ENCODE results near the gene DRGX.
A peak's percentile ranks its signal among the peaks of the same experiment; 100 is the strongest.

The DRGX gene

DNA sequence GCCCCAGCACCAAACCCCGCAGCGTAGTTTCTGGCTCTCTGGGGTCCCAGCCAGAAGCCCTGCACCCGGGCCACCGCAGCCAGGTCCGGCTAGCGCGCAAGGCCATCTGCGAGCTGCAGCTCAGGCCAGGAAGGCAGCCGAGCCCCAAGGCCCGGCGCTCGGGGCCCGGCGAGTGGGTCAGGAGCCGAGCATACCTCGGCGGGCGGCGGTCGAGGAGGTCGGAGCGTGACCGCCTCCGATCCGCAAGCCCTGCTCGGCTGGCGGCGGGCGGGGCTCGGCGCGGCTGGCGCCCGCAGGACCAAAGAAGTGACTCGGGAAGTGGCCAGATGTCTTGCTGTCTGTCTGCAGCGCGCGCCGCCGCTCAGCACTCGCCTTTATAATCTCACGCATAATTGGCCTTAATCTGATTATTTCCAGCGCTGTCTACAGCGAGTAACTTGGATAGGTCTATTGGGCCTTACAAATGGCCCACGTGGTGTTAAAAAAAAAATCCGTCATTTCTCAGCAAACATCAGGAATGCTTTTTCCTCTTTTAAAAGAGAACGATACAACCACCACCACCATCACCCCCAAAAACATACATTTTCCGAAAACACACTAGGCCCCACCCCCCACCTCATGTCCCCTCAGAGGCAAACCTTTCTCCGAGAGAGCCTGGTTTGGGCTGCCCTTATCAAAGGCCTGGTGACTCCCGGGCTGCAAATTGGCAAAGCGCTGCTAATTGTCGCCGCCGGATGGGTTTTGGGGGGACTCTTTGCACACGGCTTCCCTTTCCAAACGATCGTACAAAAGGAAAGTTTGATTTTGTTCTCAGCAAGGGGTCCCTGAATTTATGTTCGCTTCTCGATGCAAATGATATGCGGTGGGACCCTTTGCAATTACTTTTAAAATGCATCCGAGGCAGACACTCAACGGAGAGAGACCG, at the start of gene DRGX:
DRGX (minus strand) TSS at position 349 of the 925 bp plus-strand sequence. CDS start 649 bp downstream, outside the sequence.
- DNase-seq: no peak

- DNase-seq: no peak
These were observed 48.5 kb upstream of the DRGX start for GRCh38 chr10:49444349-49444748.

- DNase-seq: no peak
These were observed 47.0 kb upstream of the DRGX start for GRCh38 chr10:49442863-49443262.

DNA sequence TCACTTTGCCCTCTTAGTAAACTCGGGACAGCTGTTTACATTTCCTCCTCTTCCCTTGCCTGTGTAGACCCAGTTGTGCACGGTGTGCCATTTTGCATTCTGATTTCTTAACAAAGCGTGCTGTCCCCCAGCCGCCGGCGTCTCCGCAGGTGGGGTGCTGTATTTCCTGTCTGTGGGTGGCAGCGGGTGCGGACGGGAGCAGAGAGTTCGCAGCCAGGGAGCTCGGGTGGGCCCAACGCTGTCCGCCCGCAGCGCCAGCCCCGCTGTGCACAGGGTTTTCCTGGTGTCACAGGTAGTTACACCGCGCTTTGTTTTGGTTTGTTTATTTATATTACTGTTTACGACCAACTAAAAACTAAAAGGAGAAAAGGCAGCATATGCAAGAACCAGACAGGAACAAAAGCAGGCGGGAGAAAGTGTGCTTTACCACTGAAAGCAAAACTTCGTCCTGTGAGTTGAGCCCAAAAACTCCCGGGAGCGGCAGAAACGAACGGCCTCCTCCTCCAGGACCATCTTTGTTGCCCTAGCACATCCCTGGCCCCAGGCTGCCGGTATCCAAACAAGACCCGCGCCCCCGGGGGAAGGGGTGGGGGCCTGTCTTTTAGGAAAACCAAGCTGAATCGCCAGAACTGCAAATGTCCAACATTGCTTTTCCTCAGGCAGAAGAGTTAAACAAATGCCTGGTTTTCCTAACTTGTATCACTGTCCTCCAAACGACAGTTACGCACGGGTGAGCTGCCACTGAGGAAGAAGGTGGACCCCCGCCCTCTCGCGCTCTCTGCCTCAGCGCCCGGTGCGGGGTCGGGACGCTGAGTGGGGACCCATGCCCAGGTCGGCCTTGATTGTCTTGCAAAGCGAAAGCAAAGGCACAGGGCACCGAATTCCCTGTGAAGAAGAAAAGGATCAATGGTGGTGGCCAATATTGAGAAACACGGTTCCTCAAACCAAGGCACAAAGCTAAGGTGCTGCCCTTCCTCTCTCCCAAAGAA, 45.9 kb upstream of the DRGX start:
- DNase-seq: no peak

- peak; percentile 2 for DNase-seq
These were observed 39.3 kb upstream of the DRGX start for GRCh38 chr10:49435225-49435624.

GRCh38 chr10:49433069-49433468, 37.2 kb upstream of the DRGX start:
- no peak for DNase-seq

GRCh38 chr10:49431426-49431825, 35.5 kb upstream of the DRGX start:
- DNase-seq: no peak

DNA sequence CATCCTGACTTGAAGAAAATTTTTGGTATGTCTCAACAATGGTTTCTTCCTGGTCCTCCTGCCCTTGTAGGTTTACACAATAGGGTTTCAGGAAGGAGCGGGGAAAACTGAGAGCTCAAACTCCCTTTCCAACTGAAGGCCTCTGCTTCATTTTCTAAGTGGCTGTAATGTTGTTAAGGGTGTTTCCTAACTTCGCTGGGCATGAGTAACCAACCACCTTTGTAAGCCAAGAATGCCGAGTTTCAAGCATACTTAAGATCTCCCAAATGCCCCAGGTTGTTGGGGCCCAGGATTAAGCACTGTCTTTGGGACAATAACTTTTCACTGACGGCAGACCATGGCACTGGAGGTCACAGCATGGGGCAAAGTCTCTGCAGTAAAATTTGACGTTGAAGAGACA, 33.6 kb upstream of the DRGX start:
- no peak for DNase-seq

GRCh38 chr10:49426490-49427360, 30.8 kb upstream of the DRGX start:
- DNase-seq: no peak

GRCh38 chr10:49419005-49419404, 23.1 kb upstream of the DRGX start:
- peak; percentile 4 for DNase-seq

DNA sequence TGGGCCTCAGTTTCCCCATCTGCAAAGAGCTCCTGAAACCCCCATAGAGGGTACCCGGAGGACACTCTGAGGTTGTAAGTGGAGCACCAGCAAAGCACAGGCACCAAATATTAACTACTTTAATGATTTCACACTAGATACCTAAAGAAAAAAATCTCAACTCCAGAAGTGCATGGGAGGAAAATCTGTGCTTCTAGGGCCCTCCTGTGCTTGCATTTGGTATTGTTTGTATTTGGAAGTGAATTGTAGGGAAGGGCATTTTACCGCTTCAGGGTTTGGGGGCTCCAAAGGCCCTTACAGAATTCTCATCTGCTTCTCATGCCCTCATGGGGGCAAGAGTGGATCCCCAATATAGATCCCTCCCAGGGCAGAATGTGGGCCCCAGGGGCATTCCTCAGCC, 22.4 kb upstream of the DRGX start:
- no peak for DNase-seq

DNA sequence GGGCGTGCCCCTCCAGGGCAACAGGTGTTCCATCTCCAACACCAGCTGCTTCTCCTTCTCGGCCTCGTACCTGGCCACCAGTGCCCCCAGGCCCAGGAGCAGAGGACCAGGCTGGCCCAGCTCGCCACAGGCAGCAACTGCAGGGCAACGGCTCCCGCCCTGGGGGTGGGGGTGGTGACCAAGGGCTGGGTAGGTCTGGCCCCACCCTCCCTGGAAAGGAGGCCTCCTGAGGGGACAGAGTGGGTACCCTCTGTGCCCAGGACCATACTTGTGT, 22.1 kb upstream of the DRGX start:
- no peak for DNase-seq

DNA sequence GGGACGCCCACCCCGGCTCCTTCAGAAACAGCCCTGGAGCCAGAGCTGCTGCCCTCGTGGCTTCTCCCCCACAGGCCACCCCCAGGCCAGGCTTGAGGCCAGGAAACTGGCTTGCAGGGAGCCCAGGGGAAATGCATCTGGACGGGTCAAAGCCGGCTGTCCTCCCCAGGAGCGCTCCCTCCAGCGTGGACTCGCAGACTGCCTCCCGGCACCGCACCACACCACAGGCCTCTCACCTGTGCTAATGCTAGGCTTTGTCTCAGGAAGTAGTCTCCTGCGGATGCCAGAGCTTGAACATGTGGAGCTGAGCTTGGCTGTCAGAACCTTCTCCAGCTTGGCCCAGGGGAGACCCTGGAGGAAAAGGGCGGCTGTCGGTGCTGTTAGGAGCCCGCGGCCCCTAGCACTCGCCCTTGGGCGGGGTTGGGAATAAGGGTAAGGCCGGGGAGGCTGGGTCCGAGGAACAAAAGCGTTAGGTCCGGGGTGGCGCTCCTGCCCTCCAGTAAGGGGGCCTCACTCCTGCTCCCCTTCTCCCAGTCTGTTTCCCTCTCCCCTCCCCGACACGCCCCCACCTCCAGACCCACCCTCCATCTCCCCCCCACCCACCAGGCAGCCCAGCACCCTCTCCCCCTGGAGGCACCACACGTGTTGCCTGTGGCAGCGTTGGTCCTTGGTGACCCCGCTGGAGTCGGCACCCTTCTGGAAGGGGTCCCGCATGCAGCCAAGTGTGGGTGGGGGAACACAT, 21.6 kb upstream of the DRGX start:
- no peak for DNase-seq

DNA sequence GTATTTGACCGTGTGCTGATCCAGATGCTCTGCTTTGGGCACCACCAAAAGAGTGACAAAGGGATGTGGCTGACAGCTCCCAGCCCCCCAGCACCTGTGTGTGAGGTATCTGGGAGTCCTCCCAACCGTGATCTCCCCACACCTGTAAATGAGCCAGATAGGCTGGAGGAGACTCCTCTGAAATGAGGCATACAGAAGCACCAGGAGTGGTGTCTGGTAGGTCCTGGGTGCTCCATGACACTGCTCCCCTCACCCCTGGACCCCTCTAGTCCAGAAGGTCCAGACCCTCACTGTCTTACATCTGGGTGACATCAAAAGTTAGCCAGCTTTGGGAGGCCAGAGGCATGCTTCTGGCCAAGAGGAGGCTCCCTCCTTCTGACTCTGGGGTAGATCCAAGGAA, 20.0 kb upstream of the DRGX start:
- DNase-seq: no peak

DNA sequence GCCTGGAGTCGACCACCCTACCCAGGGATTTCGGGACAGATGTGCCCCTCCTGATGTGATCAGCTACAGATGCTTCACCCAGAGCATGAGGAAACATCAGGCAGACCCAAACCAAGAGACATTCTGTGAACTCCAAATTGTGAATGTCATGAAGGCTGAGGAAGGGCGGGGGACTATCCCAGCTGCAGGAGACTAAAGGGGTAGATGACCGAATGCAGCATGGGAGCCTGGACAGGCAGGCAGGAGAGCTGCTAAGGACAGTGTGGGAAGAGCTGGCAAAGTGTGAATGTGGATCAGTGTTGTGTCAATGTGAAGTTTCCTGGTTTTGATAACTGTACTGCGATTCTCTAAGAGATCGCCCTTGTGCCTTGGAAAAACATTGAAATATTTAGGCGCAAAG, 19.2 kb upstream of the DRGX start:
- no peak for DNase-seq

GRCh38 chr10:49414496-49414895, 18.6 kb upstream of the DRGX start:
- DNase-seq: no peak

DNA sequence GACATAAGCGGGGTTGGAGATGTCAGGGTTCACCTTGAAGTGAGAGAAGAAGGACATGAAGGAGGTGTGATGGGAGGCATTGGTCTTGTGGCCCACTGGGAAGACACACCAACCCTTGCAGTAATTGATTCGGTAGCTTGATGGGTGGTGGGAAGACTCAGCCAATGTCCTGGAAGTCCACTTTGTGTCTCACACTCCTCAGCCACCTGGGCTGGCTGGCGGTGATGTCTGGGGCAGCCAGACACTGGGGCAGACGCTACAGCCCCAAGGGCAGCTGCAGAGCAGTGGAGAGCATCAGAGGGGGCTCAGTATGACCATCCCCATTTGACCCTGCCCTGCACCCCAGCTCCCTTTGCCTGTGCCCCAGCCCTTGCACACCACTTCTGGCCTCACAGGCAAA, 16.7 kb upstream of the DRGX start:
- DNase-seq: no peak

DNA sequence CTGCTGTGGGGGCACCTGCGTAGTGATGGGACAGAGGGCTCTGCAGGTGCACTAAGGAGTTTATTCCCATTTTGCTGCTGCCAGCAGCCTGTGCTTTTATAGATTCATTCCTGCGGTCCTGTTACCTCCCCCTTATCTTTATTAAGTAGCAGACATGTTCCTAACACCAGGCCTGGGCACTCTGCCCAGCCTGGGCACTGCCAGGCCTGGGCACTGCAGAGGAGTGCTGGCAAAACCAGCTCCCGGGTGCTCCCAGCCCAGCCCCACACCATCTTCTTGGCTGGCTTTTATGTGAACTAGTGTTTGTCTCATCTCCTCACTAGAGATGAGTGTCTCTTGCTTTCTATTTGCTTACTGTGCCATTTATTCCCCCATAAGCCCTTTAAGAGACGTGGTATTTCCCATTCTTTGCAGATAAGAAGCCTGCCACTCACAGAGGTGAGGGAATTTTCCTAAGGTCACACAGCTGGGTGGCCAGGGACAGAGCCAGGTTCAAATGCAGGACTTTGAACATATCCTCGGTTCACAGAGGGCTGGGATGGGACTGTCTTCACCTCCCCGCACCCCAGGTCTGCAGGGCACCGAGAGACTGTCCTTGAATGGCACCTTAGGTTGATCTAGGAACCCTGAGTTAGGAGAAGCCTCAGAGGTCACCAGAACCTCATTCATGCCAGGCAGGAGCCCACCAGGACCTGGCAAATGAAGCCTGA, 14.6 kb upstream of the DRGX start:
- no peak for DNase-seq

DNA sequence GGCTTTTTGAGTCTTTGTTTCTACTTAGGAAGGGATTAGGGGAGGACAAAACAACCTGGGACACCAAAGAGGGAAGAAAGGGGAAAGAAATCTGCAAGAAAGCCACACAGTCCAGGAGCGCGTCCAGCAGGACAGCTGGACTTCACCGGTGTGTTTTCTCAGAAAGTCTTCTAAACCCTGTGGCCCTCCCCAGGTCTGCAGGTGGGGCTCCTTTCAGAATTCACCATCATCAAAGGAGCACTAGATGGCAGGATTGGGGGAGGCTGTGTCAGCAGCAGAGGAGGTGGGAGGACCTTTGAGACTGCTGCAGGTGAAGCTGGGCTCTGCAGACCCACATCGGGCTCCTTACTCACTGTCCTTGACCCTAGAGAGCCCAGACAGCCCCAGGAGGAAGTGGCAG, 13.9 kb upstream of the DRGX start:
- DNase-seq: no peak

DNA sequence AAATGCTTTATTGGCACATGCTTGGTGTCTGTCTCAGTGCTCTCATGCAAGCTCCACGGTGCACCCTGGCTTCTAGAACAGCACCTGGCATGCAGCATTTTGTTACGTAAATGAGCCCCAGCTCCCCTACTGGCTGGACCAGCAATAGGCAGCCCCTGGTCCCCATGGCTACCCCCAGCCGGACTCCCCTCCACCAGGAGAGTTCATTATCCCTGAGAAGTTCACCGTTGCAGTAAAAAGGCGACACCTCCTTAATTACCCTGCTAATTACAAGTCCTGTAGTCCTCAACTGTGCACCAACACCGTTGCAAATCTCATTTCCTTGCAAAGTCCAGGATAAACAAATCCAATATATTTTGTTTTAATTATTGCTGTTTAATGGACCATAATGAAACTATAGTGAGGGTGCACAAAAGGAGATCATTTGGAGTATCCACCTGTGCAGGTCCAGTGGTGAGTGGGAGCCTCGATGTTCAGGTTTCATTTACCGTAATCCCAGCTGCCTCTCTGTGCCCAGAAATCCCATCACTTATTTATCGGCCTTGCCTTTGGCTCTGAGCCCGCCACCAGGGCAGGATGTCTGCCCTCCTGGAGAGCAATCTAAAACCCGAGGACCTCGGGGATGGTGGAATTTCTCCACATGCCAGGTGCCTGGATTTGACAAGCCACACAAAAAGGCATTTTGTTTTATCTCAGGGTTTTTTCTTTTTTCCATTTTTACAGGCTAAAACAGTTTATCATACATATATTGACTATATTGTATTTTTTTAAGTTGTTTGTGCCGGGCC, 12.8 kb upstream of the DRGX start:
- DNase-seq: peak; percentile 19

All from OCI-M1 (cell line).